GM11168 (cell line): ENCODE measurements around the gene FTSJ3.
"Not testable (repeated sequence)": the region's sequence is repeated elsewhere in the genome, so short reads cannot be mapped to it uniquely, and the experiment has no call there.

Experiments
- in situ Hi-C: fragments of 300-500 bp; cut with MboI; formaldehyde crosslinking; loops from one replicate; pipeline ENCODE4 v1.12.0; 2022; ENCODE audit warnings: low sequenced_read_pairs; ENCODE audit not compliant: unreplicated experiment

Gene FTSJ3

DNA sequence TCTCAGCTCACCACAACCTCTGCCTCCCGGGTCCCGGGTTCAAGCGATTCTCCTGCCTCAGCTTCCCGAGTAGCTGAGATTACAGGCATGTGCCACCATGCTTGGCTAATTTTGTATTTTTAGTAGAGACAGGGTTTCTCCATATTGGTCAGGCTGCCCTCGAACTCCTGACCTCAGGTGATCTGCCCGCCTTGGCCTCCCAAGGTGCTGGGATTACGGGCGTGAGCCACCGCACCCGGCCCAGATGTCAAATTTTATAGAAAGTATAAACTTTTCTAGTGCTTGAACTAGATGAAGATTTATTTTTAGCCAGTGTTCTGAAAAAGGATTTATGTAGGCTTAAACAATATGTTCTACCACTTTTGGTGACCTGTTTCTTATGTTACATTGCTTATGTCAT is 31.1 kb downstream of the FTSJ3 start:
- in situ Hi-C loops: not testable (repeated sequence)

DNA sequence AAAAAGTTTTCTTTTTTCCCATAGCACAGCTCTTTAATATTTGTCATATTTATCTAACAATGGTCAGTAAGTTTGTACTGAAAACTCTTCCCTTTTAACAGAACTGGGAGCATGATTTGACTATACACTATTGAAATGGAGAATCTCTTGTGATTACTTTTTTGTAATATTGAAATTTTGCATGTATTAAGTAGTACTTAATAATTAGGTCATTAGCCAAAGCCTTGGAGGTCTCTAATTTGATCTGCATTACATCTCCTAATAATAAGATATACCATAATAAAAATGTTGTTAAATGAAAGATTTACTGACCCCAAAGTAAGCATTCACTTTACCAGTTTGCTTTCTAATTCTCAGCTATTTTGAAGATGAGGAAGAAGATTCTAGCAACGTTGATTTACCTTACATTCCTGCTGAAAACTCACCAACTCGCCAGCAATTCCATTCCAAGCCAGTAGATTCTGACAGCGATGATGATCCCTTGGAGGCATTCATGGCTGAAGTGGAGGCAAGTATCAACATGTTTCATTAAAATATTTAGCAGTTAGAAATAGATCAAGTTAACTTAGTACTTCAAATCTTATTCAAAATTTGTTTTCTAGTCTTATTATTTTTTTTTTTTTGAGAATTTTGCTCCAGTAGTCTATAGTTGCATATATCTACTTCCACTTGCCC is 35.3 kb downstream of the FTSJ3 start:
- in situ Hi-C loops: no loop called here

DNA sequence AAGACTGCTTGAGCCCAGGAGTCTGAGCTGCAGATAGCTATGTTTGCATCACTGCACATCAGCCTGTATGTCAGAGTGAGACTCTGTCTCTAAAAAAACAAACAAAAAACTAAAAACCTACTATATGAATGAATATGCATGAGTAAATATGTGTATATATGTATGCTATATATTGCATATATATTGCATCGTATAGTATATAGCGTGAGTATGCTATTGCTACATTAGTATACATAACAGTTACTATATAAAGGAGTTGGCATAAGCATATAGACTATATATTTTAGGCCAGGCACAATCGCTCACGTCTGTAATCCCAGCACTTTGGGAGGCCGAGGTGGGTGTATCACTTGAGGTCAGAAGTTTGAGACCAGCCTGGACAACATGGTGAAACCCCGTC is 37.4 kb downstream of the FTSJ3 start:
- in situ Hi-C loops: no loop called here

GRCh38 chr17:63786971-63787711 is 40.3 kb downstream of the FTSJ3 start:
- in situ Hi-C loops: no loop called here

DNA sequence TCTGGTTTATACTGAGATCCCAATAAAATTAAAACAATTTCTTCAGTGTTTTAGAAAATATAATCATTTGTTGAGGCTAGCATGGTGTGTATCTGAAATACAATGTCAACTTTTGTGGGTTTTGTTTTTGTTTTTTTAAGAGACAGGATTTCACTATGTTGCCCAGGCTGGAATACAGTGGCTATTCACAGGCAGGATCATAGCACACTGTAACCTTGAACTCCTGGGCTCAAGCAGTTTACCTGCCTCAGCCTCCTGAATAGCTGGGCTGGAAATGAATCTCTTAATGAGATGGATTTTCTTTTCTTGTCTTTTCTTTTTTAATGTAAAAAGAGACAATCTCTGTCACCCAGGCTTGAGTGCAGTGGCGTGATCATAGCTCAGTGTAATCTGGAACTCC is 41.3 kb downstream of the FTSJ3 start:
- in situ Hi-C loops: no loop called here

DNA sequence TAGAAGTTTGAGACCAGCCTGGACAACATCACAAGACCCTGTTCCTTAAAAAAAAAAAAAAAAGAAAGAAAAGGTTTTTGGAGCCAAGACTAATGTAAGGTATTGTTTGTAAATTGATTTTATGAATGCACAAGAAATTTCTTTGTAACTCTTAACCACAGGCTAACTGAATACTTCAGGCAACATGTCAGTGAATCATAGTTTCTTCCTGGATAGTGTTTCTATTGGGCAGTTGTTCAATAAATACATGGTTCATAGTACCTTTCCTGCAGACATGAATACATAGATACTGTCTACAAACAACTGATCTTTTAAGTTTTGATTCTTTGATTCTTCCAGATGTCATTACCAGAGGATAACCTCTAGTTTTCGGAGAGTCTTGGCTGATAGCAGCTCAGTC is 41.9 kb downstream of the FTSJ3 start:
- in situ Hi-C loops: no loop called here

DNA sequence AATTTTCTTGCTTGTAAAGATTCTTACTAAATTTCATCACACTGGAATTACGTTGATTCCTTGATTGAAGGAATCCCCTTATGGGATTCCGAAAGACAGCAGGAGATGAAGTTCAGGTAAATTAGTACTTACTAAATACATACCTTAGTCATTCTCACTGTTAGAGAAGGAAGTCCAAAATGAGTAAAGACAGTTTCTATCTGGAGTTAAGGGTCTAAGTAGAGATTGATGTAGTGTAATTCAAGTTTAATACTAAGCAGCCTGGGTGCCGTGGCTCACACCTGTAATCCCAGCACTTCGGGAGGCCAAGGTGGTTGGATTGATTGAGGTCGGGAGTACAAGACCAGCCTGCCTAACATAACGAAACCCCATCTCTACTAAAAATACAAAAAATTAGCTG is 43.9 kb downstream of the FTSJ3 start:
- in situ Hi-C loops: no loop called here

DNA sequence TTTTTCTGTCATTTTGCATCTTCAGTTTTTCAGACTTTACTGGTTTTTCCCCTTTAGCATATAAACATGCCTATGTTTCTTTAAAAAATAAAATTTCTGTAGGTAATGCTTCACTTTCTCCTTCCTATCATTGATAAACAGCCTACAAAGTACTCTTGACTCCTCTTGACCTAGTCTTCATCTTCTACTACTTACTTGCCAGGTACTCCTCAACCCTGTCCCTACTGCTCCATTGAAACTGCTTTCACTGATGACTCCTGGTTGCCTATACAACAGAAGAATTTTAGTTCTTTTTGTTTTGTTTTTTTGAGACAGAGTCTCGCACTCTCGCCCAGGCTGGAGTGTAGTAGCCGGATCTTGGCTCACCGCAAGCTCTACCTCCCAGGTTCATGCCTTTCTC is 46.5 kb downstream of the FTSJ3 start:
- in situ Hi-C loops: no loop called here

DNA sequence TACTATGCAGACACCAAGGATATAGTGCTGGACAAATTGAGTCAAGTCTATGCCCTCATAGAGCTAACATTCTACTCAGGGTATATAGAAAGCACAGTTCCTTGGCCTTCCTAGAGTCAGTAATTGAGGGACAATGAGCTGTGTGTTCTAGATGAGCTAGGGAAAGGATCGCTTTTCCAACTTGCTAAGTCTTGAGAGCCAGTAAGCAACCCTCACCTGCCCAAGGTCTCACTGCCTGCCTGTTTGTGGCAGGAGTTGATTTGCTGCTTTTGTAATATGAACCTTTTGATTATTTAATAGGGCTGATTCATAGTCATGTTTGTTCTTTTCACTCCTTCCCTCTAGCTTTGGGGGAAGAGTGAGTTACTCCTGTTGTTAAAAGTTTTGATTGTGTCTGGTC is 47.0 kb downstream of the FTSJ3 start:
- in situ Hi-C loops: no loop called here

GRCh38 chr17:63775420-63775819 is 52.0 kb downstream of the FTSJ3 start:
- in situ Hi-C loops: no loop called here

DNA sequence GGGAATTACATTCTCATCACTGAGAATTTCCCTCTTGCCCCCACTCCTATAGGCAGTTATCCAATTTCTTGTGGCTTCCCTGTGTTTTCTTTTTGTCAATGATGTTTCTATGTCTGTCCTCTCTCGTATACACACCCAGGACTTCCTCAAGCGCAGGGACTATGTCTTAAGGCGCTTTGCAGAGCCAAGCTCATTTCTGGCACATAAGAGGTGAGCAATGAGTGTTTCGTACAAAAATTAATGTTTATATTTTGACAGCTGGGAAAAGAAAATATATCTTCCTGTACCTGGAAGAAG is 52.5 kb downstream of the FTSJ3 start:
- in situ Hi-C loops: no loop called here

- in situ Hi-C loops: no loop called here
Measured at GRCh38 chr17:63774141-63774968, 53.1 kb downstream of the FTSJ3 start, which contains the start of gene DDX42. Gene DDX42, plus strand, starts transcription at chr17:63774170. Its CDS starts 12,880 bp downstream, at chr17:63787050.

- in situ Hi-C loops: no loop called here
Measured at GRCh38 chr17:63773272-63774140, 54.0 kb downstream of the FTSJ3 start, which contains the start of gene CCDC47. Gene CCDC47, minus strand, starts transcription at chr17:63773597. Its CDS starts 7,422 bp downstream, at chr17:63766175.

- in situ Hi-C loops: no loop called here
Measured at GRCh38 chr17:63772801-63773271, 54.6 kb downstream of the FTSJ3 start.
